GM21723 (cell line): ENCODE data around the gene CHD5.

Experiments used
- ATAC-seq: cut with Tn5 transposase; IDR thresholded peaks from one replicate; pipeline ENCODE4 v1.9.1; 2021; ENCODE audit warnings: mild to moderate bottlenecking, moderate library complexity; ENCODE audit not compliant: unreplicated experiment

The CHD5 gene

GRCh38 chr1:6202256-6202655 lies 22.1 kb upstream of the CHD5 start:
- ATAC-seq, result no peak

- no peak for ATAC-seq
These were observed 20.2 kb upstream of the CHD5 start for GRCh38 chr1:6200188-6200809.

DNA sequence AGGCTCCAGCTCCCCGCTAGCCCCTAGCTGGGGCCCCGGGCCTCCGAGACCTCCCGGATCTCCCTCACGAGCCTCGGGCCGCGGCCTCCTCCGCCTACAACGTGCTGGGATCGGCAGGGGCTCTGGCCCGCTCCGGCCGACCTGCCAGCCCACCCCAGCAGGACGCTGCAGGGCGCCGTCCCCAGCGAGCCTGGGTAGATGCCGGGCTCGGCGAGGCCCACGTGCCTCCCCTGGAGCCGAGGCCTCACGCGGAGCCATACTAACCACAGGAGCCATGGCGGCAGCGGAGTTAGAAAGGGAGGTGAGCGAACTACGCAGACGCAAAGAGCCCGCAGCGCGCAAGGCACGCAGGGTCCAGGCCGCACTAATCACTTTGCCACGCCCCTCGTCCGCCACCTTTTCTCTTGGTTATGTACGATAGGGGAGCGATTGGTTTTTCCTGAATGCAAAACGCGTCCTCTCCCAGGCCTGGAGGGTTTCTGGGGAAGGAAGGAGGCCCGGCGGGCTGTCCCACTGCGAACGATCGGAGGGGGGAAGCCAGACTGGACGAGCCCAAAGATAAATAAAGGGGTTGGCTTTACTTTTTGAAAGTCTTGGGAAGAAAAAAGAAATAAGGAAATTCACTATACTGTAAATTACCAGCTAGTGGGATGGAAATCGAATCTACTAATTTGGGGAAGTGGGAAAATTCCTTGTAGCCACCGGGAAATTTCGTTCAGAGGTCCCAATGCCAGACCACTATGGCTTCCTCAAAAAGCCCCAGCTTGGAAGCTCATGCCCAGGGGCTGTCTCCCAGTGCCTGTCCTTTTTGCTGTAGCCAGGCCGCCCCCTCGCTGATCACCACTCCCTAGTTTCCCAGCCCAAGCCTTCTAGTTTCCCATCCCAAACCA lies 19.4 kb upstream of the CHD5 start, which contains the start of gene RPL22:
RPL22 (minus strand) TSS at position 298 of the 890 bp plus-strand sequence; CDS start at position 276, 22 bp downstream.
- ATAC-seq, result peak; percentile 93

GRCh38 chr1:6198646-6199297 lies 18.7 kb upstream of the CHD5 start:
- ATAC-seq, result peak; percentile 21

DNA sequence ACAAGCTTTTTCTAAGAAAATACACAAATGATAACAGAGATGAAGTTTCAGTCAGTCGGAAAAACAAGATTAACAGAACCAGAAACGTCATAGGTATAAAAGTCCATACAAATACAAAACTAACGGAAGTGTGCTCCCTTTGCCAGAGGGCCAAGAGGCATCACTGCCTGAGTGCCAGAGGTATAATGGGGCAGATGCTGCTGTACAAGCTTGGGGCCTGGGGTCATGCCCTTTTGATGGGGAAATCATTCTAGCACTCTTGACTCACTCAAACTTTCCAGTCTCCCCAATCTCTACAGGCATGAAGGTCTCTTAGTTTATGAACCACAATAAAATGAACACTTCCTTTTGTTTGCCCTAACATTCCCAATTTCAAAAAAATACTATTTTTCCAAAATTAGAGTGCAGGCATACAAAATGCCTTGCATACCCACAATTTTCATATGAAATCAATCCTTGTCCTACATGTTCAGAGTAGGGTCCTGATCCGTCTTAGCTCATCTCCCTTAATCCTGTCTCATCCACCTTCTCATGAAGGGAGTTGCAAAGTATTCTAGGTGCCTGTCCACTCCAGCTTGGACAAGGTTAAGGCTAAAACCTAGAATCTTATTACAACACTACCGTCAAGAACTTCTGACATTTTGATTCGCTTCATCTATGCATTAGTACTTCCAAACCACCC lies 17.8 kb upstream of the CHD5 start:
- no peak for ATAC-seq

DNA sequence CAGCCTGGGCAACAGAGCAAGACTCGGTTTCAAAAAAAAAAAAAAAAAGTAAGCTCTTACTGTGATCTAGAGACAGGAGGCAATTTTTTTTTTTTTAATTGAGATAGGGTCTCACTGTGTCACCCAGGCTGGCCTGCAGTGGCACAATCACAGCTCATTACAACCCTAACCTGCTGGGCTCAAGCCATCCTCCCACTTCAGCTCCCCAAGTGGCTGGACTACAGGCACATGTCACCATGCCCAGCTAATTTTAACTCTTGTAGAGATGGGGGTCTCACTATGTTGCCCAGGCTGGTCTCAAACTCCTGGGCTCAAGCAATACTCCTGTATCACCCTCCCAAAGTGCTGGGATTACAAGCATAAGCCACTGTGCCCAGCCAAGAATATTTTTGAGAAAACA lies 11.8 kb upstream of the CHD5 start:
- no peak for ATAC-seq

DNA sequence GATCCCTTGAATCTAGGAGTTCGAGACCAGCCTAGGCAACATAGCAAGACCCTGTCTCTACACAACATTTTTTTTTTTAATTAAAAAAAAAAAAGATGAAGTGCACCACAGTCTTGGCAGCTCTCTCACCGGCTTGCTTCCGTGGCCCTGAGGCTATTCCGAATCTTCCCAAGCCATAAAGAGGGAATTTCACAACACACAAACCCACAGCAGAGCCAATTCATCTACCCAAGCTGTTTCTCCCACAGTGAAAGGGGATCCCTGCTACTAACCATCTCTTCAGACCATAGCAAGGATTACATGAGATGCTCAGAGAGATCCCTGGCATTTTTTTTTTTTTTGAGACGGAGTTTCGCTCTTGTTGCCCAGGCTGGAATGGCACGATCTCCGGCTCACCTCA lies 8.3 kb upstream of the CHD5 start:
- ATAC-seq, result no peak

GRCh38 chr1:6185635-6186382 lies 5.7 kb upstream of the CHD5 start:
- ATAC-seq, result no peak

DNA sequence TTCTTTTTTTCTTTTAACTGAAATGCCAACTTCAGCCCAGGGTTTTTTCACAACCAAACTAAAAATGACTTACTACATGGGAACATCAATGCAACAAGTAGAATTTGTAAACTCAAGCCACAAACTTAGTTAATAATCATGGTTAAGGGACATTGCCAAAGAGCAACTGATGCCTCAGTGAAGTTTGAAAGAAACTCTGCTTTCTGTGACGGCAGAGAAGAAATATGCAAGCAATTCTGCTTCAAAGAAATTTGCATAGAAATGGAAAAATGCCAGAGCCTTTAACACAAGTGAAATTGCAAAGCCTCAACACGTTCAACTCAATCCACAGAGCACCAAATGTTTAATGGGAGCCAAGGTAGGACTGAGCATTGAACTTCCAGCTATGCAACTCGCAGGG lies 5.0 kb upstream of the CHD5 start:
- no peak for ATAC-seq

DNA sequence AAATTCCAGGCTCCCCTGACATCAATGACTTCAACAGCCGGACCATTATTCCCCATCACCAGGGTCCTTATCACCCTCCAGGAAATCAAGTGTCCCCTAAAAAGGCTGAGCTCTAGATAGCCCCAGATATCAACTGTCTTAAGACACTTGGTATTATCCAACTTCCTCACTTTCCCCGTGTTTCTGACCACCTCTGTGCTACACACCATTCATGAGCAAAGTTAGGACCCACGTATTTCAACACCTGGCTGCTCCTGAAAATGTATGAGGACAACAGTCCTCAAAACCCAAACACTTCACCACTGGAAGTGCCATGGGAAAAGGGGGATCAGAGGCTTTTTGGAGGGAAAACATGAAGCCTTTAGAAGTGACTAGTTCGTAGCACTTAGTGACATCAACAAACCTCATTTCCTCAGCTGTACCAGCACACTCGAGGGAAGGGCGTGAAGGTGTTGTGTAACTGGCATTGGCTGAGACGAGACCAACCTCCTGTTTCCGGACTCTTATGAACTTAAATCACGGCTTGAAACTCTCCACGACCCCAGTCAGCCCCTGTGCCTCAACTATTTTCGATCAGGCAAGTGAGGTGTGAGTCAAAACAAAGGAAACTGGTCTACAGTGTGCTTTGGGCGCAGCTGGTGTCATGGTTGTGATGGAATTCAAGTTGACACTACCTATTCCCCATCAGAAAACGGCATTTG lies 4.1 kb upstream of the CHD5 start:
- no peak for ATAC-seq

GRCh38 chr1:6183520-6183989 lies 3.4 kb upstream of the CHD5 start:
- ATAC-seq, result no peak

GRCh38 chr1:6181347-6181770 lies 1.2 kb upstream of the CHD5 start:
- ATAC-seq, result no peak

DNA sequence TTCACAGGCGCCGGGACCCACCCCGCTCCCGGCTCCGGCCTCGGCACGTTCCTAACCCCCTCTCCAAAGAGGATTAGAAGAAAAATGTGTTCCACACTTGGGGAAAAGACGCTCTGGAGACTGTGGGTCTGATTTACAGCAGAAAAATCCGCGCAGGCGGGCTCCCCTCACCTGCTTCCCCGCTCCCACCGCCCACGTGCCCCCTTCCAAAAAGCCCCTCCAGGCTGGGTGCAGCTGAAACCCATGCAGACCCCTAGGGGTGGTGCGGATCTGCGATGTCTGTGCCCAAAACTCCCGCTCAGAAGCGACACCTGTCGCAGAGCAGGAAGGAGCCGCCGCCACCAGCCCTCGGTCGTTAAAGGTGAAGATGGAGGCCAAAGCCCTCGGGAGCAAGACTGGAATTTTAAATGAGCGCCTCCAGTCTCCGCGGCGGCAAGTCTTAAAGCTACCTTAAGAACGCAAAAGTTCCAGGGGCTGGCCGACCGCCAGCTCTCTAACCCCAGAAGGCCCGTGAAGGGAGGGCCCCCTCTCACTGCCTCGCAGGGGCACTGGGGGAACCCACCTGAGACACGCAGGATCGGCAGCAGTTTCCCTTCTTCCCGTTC lies 688 bp upstream of the CHD5 start:
- no peak for ATAC-seq

DNA sequence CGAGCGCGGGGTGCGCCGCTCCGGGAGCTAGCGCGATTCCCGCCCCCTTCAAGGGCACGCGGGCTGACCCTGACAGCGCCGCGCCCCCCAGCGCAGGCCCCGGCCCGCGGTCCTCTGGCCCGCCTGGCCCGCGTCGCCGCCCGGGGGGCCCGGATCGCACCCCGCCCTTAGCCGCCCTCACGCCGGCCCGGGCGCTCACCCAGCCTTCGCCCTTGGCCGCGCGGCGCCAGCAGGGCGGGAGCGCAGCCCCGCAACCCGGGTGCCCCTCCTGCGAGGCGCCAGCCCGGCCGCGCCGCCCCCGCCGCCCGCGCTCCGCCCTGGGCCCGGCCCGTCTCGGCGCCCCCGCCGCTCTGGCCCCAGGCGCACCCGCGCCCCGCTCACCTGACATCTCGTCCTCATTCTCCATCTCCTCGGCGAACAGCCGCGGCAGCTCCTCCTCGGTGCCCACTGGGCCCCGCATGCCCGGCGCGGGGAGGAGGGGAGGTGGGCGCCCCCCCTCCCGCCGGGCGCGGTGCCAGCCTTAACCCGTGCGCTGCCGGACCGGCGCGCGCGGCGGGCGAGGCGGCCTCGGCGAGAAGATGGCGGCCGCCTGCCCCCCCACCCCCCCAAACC lies 451 bp downstream of the CHD5 start:
- ATAC-seq, result no peak

DNA sequence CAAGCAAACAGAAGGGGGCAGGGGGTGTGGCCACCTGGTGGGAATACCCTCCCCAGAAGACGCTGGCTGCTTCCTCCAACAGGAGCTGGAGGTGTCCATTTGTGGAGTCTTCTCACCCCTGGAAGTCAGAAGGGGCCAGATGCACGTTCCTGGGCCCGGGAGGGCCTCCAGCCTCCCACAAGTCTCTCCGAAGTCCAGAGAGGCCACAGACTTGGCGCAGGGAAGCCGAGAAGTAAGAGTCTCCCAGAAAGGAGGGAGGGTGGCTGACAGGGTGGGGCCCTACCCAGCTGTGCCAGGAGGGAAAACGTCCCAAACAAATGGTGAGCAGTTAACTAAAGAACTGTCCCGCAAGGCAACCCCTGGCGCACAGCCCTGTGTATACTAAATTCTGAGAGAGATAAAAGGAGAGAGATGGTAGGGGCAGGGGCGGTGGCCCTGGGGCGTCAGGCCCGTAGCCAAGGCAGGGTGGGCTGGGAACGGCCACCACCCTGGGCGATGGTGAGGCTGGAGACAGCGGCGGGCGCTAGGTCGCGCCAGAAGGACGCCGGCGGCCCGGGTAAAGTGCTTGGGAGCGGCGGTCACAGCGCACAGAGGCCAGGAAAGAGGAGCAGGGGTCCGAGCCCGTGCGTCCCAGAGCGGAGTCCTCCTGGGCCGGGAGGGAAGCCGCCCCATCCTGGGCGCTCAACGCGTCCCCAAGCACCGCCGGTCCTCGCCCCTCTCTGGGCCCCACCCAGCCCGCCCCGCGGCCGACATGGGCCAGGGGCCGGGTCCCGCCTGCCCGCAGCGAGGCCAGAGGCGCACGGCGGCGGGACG lies 1.2 kb downstream of the CHD5 start:
- no peak for ATAC-seq

DNA sequence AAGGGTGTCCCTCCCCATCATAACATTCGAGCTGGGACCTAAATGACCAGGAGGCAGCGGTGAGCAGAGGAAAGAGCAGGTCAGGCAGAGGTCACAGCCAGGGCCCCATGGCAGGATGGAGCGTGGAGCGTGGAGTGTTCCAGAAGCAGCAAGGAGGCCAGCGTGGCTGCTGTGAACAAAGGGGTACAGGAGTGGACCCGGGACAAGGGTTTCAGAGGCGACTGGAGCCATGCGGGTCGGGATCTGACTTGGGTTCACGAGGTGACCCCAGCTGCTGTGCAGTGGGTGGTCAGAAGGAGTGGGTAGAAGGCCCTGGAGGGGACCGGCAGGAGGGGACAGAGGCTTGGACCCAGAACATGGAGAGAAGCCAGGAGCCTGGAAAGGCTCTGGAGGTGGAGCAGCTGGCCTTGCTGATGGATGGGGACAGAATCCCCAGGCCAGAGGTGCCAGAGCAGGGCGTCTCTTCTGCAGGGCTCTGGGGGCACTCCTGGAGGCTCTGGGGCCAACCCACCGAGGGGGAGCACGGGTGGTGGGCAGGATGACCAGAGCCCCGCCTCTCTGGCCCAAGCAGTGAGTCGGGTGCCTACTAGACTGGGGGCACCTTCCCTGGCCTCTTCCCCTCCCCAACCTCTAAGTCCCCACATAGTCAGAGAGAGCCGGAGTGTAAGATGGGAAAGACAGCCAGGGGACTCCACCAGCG lies 2.3 kb downstream of the CHD5 start:
- ATAC-seq, result no peak

DNA sequence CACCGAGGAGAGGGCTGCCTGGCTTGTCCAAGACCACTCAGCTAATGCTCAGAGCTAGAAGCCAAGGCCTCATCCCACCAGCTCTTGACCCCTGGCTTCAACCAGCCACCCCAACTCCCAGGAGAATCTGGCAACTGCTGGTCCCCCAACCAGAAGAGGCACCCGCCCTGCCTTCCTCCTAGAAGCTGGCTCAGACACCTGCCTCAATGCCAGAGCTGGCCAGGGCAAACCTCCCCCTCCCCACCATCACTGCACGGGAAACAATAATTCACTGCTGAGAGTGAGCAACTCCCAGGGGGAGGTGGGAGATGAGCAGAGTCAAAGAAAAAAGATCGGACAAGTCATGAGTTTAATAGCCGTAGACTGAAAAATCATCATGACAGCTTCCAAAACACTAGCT lies 3.3 kb downstream of the CHD5 start:
- ATAC-seq, result no peak
